ENCODE results near the gene MPRIP. TPM values are rescaled to one million over a fixed set of nuclear protein-coding genes. Genes with fewer than 3 reads are reported as not detected.
A peak's percentile ranks its signal among the peaks of the same experiment; 100 is the strongest.

Gene MPRIP
- total RNA-seq, 1 experiment from 2014 or later, result 132 TPM

DNA sequence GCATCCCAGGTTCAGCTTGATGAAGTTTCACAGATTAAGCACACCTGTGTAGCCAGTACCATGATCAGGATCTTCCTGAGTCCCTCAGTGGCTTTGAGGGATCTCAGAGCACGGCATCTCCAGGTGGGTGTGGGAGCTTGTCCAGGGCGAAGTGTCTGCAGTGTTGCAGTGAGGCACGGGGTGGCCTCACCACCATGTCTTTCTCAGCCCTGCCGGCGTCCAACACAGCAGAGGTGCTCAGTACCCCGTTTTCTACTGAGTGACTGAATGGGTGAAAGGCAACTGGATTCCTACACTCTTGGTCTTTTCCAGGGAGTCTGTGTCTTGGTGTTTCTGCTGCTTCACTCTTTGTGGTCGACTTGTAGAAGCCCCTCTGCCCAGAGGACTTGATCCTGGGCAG lies 63.7 kb downstream of the MPRIP start:
- Histone ChIP-seq H3K4me1 (ENCODE audit: insufficient read depth, low read length) (no peaks in the 10 kb centered on the region), H3K79me1 (ENCODE audit: insufficient read depth, low read depth, low read length, poor library complexity, severe bottlenecking) (no peaks in the 10 kb centered on the region), H4K91ac (ENCODE audit: insufficient read length, low read depth, low read length) (no peak overlapping the region), H2BK12ac (ENCODE audit: insufficient read length, low read depth, low read length) (no peak overlapping the region), H3K4me2 (ENCODE audit: insufficient read depth, insufficient read length, low read length) (no peak overlapping the region), H3K27me3 (ENCODE audit: insufficient read depth, low read length) (no peaks in the 10 kb centered on the region), H2AFZ (ENCODE audit: low read length) (no peak overlapping the region), H2BK120ac (ENCODE audit: low read depth, low read length, poor library complexity, severe bottlenecking) (no peak overlapping the region), H4K20me1 (ENCODE audit: control insufficient read depth, insufficient read depth, insufficient read length) (no peaks in the 10 kb centered on the region), H3K9me3 (ENCODE audit: control insufficient read depth, low read depth, low read length) (no peaks in the 10 kb centered on the region), H3K18ac (ENCODE audit: insufficient read length, low read depth, low read length) (no peak overlapping the region), H3K4ac (ENCODE audit: low read depth, low read length) (no peak overlapping the region), H2BK15ac (ENCODE audit: low read depth, low read length) (no peak overlapping the region), H2BK5ac (ENCODE audit: insufficient read length, low read length) (no peak overlapping the region), H3K14ac (ENCODE audit: insufficient read depth, low read length) (no peak overlapping the region), H3K79me2 (ENCODE audit: insufficient read depth, low read length) (no peaks in the 10 kb centered on the region), H2BK20ac (ENCODE audit: low read depth, low read length, poor library complexity, severe bottlenecking) (no peak overlapping the region), H3K27ac (ENCODE audit: insufficient read length, low read depth, low read length) (no peak overlapping the region), H4K8ac (replicated peaks; ENCODE audit: insufficient read length, low read depth, low read length) (no peak overlapping the region), H3K9ac (ENCODE audit: extremely low read depth, insufficient read length, low read length) (no peak overlapping the region), H3K23me2 (ENCODE audit: insufficient read length, low read depth, low read length, poor library complexity, severe bottlenecking) (no peaks in the 10 kb centered on the region), H3K56ac (ENCODE audit: insufficient read length, low read depth, low read length) (no peak overlapping the region), H4K5ac (ENCODE audit: insufficient read length, low read depth, low read length) (no peak overlapping the region), H3T11ph (ENCODE audit: low read length) (no peak overlapping the region), H2AK5ac (ENCODE audit: insufficient read length, low read length) (no peak overlapping the region), H3K23ac (ENCODE audit: insufficient read length, low read depth, low read length) (no peak overlapping the region)
- H3K4me3 Mint-ChIP-seq, result no peak overlapping the region
- H3K27ac Mint-ChIP-seq, result peak overlapping the region in 2 of 3 experiments; percentile 22 to 37; a peak in 1 of 7 replicates
- H3K36me3 Mint-ChIP-seq (ENCODE audit: insufficient read depth in 1 of 3, low read depth in 3 of 3), result no peaks in the 10 kb centered on the region; a peak in 1 of 7 replicates
- no peaks in the 10 kb centered on the region for H3K27me3 Mint-ChIP-seq (ENCODE audit: low read depth)
- H3K9me3 Mint-ChIP-seq, result no peaks in the 10 kb centered on the region
- TF ChIP-seq CTCF (conservative IDR thresholded peaks at IDR 0.05), result no peak
- DNase-seq, result no peak
- WGBS (ENCODE audit: extremely low coverage, insufficient read length, low lambda C conversion rate), result no CpG with 5 or more reads among the region's 7 CpGs
- peaks cover 14 to 21% of the 10 kb centered on the region in 2 experiments for H3K4me1 Mint-ChIP-seq

Data from H9 (cell line).